ENCODE results near the gene RUBCNL. TPM values are rescaled to one million over a fixed set of nuclear protein-coding genes. Genes with fewer than 3 reads are reported as not detected.

RUBCNL gene
- total RNA-seq, 2 experiments from 2014 or later: 352 to 383 TPM

DNA sequence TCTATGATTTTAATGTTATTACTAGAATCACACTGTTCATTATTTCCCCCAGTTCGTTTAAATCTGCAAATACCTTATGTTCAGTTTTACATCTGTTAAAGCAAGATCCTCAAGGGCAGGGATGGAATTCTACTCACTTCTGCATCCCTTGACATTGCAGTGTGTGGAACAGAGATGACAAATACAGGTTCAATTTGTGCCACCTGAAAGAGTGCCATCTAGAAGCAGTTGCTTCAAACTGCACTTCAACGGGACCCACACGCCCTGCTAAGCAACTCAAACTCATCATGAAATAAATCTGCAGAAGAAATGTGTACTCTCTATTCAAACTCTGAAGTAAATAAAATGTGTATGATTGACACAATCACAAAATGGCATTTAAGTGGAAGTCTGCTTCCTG, 44.5 kb downstream of the RUBCNL start:
- H3K36me3 ChIP-seq (ENCODE audit: insufficient read depth, low read length): peaks cover 100% of the 10 kb centered on the region
- intact Hi-C loops (cut with micrococcal nuclease; ENCODE audit: unreplicated experiment): no loop called here
- H3K4me1 ChIP-seq (ENCODE audit: insufficient read depth, low read length, poor library complexity, severe bottlenecking): peaks cover 24% of the 10 kb centered on the region
- no peak overlapping the region for H3K4me2 ChIP-seq (ENCODE audit: low read length)
- TF ChIP-seq CTCF (conservative IDR thresholded peaks at IDR 0.05; ENCODE audit: low read length): peak; percentile 62
- TF ChIP-seq EZH2phosphoT487 (IDR thresholded peaks at IDR 0.05; ENCODE audit: borderline replicate concordance, low read depth, low read length): no peak
- H4K20me1 ChIP-seq (ENCODE audit: insufficient read depth, low read length): 0 out of 2 replicates have a peak, but pooled peaks cover 6% of the 10 kb centered on the region
- H3K9me2 ChIP-seq (ENCODE audit: insufficient read depth, low read length): no peaks in the 10 kb centered on the region
- peaks cover 3% of the 10 kb centered on the region; the same call in 1 of the 2 replicates for H3K79me2 ChIP-seq (ENCODE audit: insufficient read depth, low read depth, low read length)
- no peak for DNase-seq (ENCODE audit: low spot score)
- H3K4me3 ChIP-seq (ENCODE audit: low read depth, low read length, poor library complexity, severe bottlenecking): no peak overlapping the region
- H3K9me3 ChIP-seq (ENCODE audit: low read length): no peaks in the 10 kb centered on the region
- CTCF ChIA-PET (ENCODE audit: unreplicated experiment): no interaction called here
- BruUV-seq (replicated peaks): no TSS peak
- H3K27ac ChIP-seq (ENCODE audit: low read depth, low read length, poor library complexity, severe bottlenecking): no peak overlapping the region
- POLR2A ChIA-PET: no interaction called here
- H2AFZ ChIP-seq (ENCODE audit: low read length): no peak overlapping the region

DNA sequence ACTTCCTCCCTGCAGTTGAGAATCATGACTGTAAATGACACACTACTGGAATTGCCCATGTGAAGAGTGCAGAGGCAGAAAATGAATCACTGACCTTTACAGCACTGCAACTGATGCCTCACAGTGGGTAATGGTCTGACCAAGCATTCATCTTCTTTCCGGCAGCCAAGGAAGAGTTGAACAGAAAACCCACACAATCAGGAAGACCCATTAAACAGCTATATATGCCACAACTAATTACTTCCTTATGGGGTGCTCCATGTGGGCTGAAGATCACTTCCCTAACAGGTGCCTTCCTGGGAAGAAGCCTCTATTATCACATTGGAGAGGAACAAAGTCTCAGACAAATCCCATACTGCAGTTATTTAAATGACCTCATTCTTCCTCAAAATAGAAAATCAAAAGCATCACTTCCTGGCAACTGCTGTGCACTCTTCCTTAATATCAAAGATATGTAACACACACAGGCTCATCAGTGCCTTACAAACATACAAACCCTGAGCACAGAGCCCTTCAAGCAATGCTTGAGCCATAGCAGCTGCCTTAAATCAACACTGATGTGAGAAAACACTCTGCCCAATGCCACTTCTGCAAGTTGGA, 45.8 kb downstream of the RUBCNL start:
- Histone ChIP-seq H3K4me2 (ENCODE audit: low read length) (no peak overlapping the region), H3K36me3 (ENCODE audit: insufficient read depth, low read length) (peaks cover 98% of the 10 kb centered on the region), H3K9me2 (ENCODE audit: insufficient read depth, low read length) (no peaks in the 10 kb centered on the region), H3K27ac (ENCODE audit: low read depth, low read length, poor library complexity, severe bottlenecking) (peak overlapping the region; percentile 42), H3K4me3 (ENCODE audit: low read depth, low read length, poor library complexity, severe bottlenecking) (no peak overlapping the region), H4K20me1 (ENCODE audit: insufficient read depth, low read length) (0 out of 2 replicates have a peak, but pooled peaks cover 6% of the 10 kb centered on the region), H3K4me1 (ENCODE audit: insufficient read depth, low read length, poor library complexity, severe bottlenecking) (peaks cover 24% of the 10 kb centered on the region), H3K9me3 (ENCODE audit: low read length) (no peaks in the 10 kb centered on the region), H2AFZ (ENCODE audit: low read length) (no peak overlapping the region), H3K79me2 (ENCODE audit: insufficient read depth, low read depth, low read length) (peaks cover 3% of the 10 kb centered on the region; the same call in 1 of the 2 replicates)
- no TSS peak for BruUV-seq (replicated peaks)
- TF ChIP-seq CTCF (conservative IDR thresholded peaks at IDR 0.05; ENCODE audit: low read length) (no peak), EZH2phosphoT487 (IDR thresholded peaks at IDR 0.05; ENCODE audit: borderline replicate concordance, low read depth, low read length) (no peak)
- peak; percentile 34 for DNase-seq (ENCODE audit: low spot score)
- intact Hi-C loops (cut with micrococcal nuclease; ENCODE audit: unreplicated experiment): no loop called here
- ChIA-PET POLR2A (interaction anchor here (0.5 to 0.7 kb wide), 3 partner anchors 13 to 131 kb away, joined by 3 to 5 read pairs (median 3); no protein-coding TSS in a partner anchor), CTCF (ENCODE audit: unreplicated experiment) (no interaction called here)

- no peak for DNase-seq (ENCODE audit: low spot score)
- Histone ChIP-seq H2AFZ (ENCODE audit: low read length) (no peak overlapping the region), H3K79me2 (ENCODE audit: insufficient read depth, low read depth, low read length) (peaks cover 3% of the 10 kb centered on the region; the same call in 1 of the 2 replicates), H3K9me2 (ENCODE audit: insufficient read depth, low read length) (no peaks in the 10 kb centered on the region), H3K36me3 (ENCODE audit: insufficient read depth, low read length) (peaks cover 97% of the 10 kb centered on the region), H3K9me3 (ENCODE audit: low read length) (no peaks in the 10 kb centered on the region), H3K4me2 (ENCODE audit: low read length) (no peak overlapping the region), H3K4me3 (ENCODE audit: low read depth, low read length, poor library complexity, severe bottlenecking) (no peak overlapping the region), H3K4me1 (ENCODE audit: insufficient read depth, low read length, poor library complexity, severe bottlenecking) (peaks cover 27% of the 10 kb centered on the region), H4K20me1 (ENCODE audit: insufficient read depth, low read length) (0 out of 2 replicates have a peak, but pooled peaks cover 6% of the 10 kb centered on the region), H3K27ac (ENCODE audit: low read depth, low read length, poor library complexity, severe bottlenecking) (peak overlapping the region; percentile 42)
- BruUV-seq (replicated peaks): no TSS peak
- TF ChIP-seq CTCF (conservative IDR thresholded peaks at IDR 0.05; ENCODE audit: low read length) (no peak), EZH2phosphoT487 (IDR thresholded peaks at IDR 0.05; ENCODE audit: borderline replicate concordance, low read depth, low read length) (no peak)
- ChIA-PET POLR2A (interaction anchor here (0.7 kb wide), 1 partner anchor 131 kb away, joined by 3 read pairs; no protein-coding TSS in a partner anchor), CTCF (ENCODE audit: unreplicated experiment) (no interaction called here)
- intact Hi-C loops (cut with micrococcal nuclease; ENCODE audit: unreplicated experiment): no loop called here
These were observed 46.4 kb downstream of the RUBCNL start for GRCh38 chr13:46340631-46341111.
